Stimulated activated CD8-positive, alpha-beta memory T cell treated with anti-CD3 and anti-CD28 coated beads, Interleukin-12 subunit alpha, Interleukin-12 subunit beta, amount 100 ng/mL, for 24 hours (primary cell): ENCODE measurements around the gene ETV1.
A peak's percentile ranks its signal among the peaks of the same experiment; 100 is the strongest.

Experiments
- DNase-seq: peaks from one replicate; pipeline ENCODE4 v3.0.0-alpha.2; 2020; ENCODE audit errors: extremely low read depth

Gene ETV1

GRCh38 chr7:13989126-13989948 is at the start of gene ETV1:
ETV1 (minus strand) TSS chr7:13989666; CDS start chr7:13989052, 614 bp downstream.
- no peak for DNase-seq

- no peak for DNase-seq
These were observed 34.9 kb upstream of the ETV1 start for GRCh38 chr7:14024406-14024805.

GRCh38 chr7:14023838-14024237 is 34.4 kb upstream of the ETV1 start:
- no peak for DNase-seq

- no peak for DNase-seq
These were observed 33.9 kb upstream of the ETV1 start for GRCh38 chr7:14023342-14023741.

- DNase-seq: no peak
These were observed 31.6 kb upstream of the ETV1 start for GRCh38 chr7:14021069-14021468.

- DNase-seq: no peak
These were observed 31.0 kb upstream of the ETV1 start for GRCh38 chr7:14020339-14020900.

- no peak for DNase-seq
These were observed 29.3 kb upstream of the ETV1 start for GRCh38 chr7:14018751-14019150.

- DNase-seq: no peak
These were observed 27.5 kb upstream of the ETV1 start for GRCh38 chr7:14016950-14017349.

- DNase-seq: no peak
These were observed 24.4 kb upstream of the ETV1 start for GRCh38 chr7:14013898-14014297.

- no peak for DNase-seq
These were observed 20.3 kb upstream of the ETV1 start for GRCh38 chr7:14009453-14010418.

GRCh38 chr7:14001139-14001538 is 11.7 kb upstream of the ETV1 start:
- no peak for DNase-seq

GRCh38 chr7:14000247-14000646 is 10.8 kb upstream of the ETV1 start:
- no peak for DNase-seq

- no peak for DNase-seq
These were observed 9.4 kb upstream of the ETV1 start for GRCh38 chr7:13998866-13999265.

- no peak for DNase-seq
These were observed 3.1 kb upstream of the ETV1 start for GRCh38 chr7:13992596-13992964.

GRCh38 chr7:13991791-13992595 is 2.5 kb upstream of the ETV1 start:
- DNase-seq: no peak

- peak; percentile 21 for DNase-seq
These were observed 1.7 kb upstream of the ETV1 start for GRCh38 chr7:13990984-13991790.

GRCh38 chr7:13990319-13990983 is 985 bp upstream of the ETV1 start:
- DNase-seq: no peak

GRCh38 chr7:13989949-13990305 is 461 bp upstream of the ETV1 start:
- no peak for DNase-seq

GRCh38 chr7:13988731-13989125 is 738 bp downstream of the ETV1 start:
- no peak for DNase-seq

GRCh38 chr7:13988065-13988464 is 1.4 kb downstream of the ETV1 start:
- no peak for DNase-seq
